ENCODE results near the gene AK1.

The AK1 gene

GRCh38 chr9:127892831-127893230, 15.4 kb upstream of the AK1 start:
- no peak for DNase-seq (ENCODE audit: extremely low read depth, low read depth)
- TF ChIP-seq, protein P1, sequence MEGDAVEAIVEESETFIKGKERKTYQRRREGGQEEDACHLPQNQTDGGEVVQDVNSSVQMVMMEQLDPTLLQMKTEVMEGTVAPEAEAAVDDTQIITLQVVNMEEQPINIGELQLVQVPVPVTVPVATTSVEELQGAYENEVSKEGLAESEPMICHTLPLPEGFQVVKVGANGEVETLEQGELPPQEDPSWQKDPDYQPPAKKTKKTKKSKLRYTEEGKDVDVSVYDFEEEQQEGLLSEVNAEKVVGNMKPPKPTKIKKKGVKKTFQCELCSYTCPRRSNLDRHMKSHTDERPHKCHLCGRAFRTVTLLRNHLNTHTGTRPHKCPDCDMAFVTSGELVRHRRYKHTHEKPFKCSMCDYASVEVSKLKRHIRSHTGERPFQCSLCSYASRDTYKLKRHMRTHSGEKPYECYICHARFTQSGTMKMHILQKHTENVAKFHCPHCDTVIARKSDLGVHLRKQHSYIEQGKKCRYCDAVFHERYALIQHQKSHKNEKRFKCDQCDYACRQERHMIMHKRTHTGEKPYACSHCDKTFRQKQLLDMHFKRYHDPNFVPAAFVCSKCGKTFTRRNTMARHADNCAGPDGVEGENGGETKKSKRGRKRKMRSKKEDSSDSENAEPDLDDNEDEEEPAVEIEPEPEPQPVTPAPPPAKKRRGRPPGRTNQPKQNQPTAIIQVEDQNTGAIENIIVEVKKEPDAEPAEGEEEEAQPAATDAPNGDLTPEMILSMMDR (IDR thresholded peaks at IDR 0.05; ENCODE audit: low read depth, low read length) = no peak

- TF ChIP-seq, protein P1 (IDR thresholded peaks at IDR 0.05; ENCODE audit: low read depth, low read length) = no peak
- DNase-seq (ENCODE audit: extremely low read depth, low read depth) = no peak
These were observed 12.6 kb upstream of the AK1 start for GRCh38 chr9:127890053-127890452.

- TF ChIP-seq, protein P1 (IDR thresholded peaks at IDR 0.05; ENCODE audit: low read depth, low read length) = no peak; the same call in 1 of the 2 replicates
These were observed 10.3 kb upstream of the AK1 start for GRCh38 chr9:127887792-127888191.

GRCh38 chr9:127886401-127886972, 9.0 kb upstream of the AK1 start:
- no peak for DNase-seq (ENCODE audit: extremely low read depth, low read depth)
- TF ChIP-seq, protein P1 (IDR thresholded peaks at IDR 0.05; ENCODE audit: low read depth, low read length) = no peak

More at GRCh38 chr9:127887792-127888191, 10.3 kb upstream of the AK1 start:
- DNase-seq (ENCODE audit: extremely low read depth, low read depth) = no peak

- TF ChIP-seq, protein P1 (IDR thresholded peaks at IDR 0.05; ENCODE audit: low read depth, low read length) = no peak
- DNase-seq (ENCODE audit: extremely low read depth, low read depth) = no peak
These were observed 8.2 kb upstream of the AK1 start for GRCh38 chr9:127885508-127886281.

DNA sequence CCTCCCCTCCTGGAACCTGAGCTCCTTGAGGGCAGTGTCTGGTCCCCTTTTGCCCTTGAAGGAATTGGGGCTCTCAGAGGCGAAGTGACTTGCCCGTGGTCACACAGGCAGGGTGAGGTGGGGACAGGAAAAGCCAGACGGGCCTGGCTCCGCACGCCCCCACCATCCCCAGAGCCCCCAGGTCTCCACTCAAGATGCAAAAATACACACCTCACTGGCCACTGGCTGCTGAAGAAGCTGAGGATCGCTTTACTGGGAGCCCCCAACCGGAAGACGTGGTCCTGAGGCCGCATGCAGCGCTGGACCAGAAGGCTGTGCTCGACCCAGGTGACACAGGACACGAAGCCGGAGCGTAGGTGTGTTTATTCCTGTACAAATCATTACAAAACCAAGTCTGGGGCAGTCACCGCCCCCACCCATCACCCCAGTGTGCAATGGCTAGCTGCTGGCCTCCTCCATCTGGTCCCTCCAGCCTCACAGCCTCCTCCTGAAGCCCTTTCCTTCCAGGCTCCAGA, 7.6 kb upstream of the AK1 start:
- DNase-seq (ENCODE audit: extremely low read depth, low read depth) = no peak
- TF ChIP-seq, protein P1 (IDR thresholded peaks at IDR 0.05; ENCODE audit: low read depth, low read length) = no peak

DNA sequence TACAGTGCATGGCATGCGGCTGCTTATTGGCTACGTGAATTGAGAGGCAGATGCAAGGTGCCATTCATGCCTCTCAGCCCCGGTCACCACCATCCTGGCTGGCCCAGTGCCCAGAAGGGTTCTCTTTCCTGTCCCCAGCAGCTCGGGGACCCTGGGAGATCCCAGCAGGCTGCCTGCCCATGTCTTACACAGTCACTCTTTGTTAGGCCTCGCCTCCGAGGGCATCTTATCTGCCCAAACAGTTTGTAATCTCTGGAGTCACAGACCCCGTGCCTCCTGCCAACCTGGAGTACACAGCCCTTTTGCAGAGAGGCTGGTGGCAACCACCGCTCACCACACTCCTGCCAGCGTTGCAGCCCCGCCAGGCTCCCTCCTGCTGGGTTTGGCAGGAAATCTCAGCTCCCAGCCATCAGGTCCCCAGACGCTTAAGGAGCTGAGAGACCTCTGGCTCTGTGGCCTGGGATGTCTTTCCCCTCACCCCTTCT, 7.0 kb upstream of the AK1 start:
- TF ChIP-seq, protein P1 (IDR thresholded peaks at IDR 0.05; ENCODE audit: low read depth, low read length) = no peak
- no peak for DNase-seq (ENCODE audit: extremely low read depth, low read depth)
